Endothelial cell of umbilical vein (primary cell): Measurements from ENCODE around the gene SLC16A7. TPM values are rescaled to one million over a fixed set of nuclear protein-coding genes. Genes with fewer than 3 reads are reported as not detected.

Experiments used
- BruUV-seq: library from RNA; stranded (reverse); fragments of 400-500 nt; replicated peaks from 2 replicates; lab custom pipeline; 2021; lab: Mats Ljungman, UMichigan
- CTCF ChIA-PET: fragments of 300-600, 350-600 bp; sonication (Branson Sonifier 250); formaldehyde crosslinking; loops from one replicate; lab custom pipeline; 2021; ENCODE audit warnings: antibody characterized with exemption, inconsistent platforms; lab: Charles Lee
- POLR2A ChIA-PET: fragments of 300-600, 350-600 bp; sonication (Branson Sonifier 250); formaldehyde crosslinking; loops from one replicate; lab custom pipeline; 2021; ENCODE audit warnings: antibody characterized with exemption, inconsistent platforms; lab: Charles Lee
- DNase-seq: peaks from one replicate; pipeline ENCODE4 v3.0.0-alpha.2; 2011; ENCODE audit warnings: low read depth, low spot score
- FAIRE-seq: peaks from 2 replicates; lab custom pipeline; 2011; peaks lifted over from hg19 to GRCh38; lab: Jason Lieb, UNC
- H2AFZ ChIP-seq: 2 replicates; pipeline ENCODE4 v1.6.0; 2012; ENCODE audit warnings: low read depth, low read length, control low read depth, inconsistent platforms
- H3K27ac ChIP-seq: 2 replicates; pipeline ENCODE4 v1.5.1; 2011; ENCODE audit warnings: low read depth, mild to moderate bottlenecking, control low read depth, low read length, moderate library complexity; ENCODE audit not compliant: insufficient read depth
- H3K27me3 ChIP-seq, 2 experiments: 2 replicates each; pipeline versions ENCODE4 v1.6.0 to v1.6.1; 2011; ENCODE audit warnings: low read length in 2 of 2, mixed read lengths in 1 of 2; ENCODE audit not compliant: control insufficient read depth in 2 of 2, insufficient read depth in 2 of 2
- H3K36me3 ChIP-seq, 2 experiments: 2 replicates in 1 of 2; 3 replicates in 1 of 2; pipeline ENCODE4 v1.5.1; 2011; ENCODE audit warnings: low read length in 2 of 2, mild to moderate bottlenecking in 1 of 2, moderate library complexity in 1 of 2; ENCODE audit not compliant: control insufficient read depth in 2 of 2, insufficient read depth in 2 of 2; ENCODE audit errors: extremely low read depth in 1 of 2
- H3K4me1 ChIP-seq: 3 replicates; pipeline ENCODE4 v1.5.1; 2011; ENCODE audit warnings: mild to moderate bottlenecking, low read length; ENCODE audit not compliant: control insufficient read depth, insufficient read depth; ENCODE audit errors: extremely low read depth
- H3K4me2 ChIP-seq: 2 replicates; pipeline ENCODE4 v1.6.1; 2011; ENCODE audit warnings: low read length, control low read depth, mixed read lengths; ENCODE audit not compliant: insufficient read depth
- H3K4me3 ChIP-seq, 3 experiments: fragments of 200-600 bp in 1 of 3; sonication (generic), shearing (Covaris generic) in 1 of 3; replicated peaks in 1 of 3; 2 replicates each; pipeline ENCODE4 v1.5.1; 2011 to 2016; ENCODE audit warnings: control low read depth in 3 of 3, low read length in 3 of 3, mild to moderate bottlenecking in 2 of 3, inconsistent platforms in 1 of 3, low read depth in 1 of 3, moderate library complexity in 1 of 3; ENCODE audit not compliant: insufficient read depth in 1 of 3
- H3K79me2 ChIP-seq: 2 replicates; pipeline ENCODE4 v1.6.0; 2012; ENCODE audit warnings: low read length, inconsistent platforms; ENCODE audit not compliant: control insufficient read depth, insufficient read depth
- H3K9ac ChIP-seq: replicated peaks from 2 replicates; pipeline ENCODE3; 2011; ENCODE audit warnings: low read length, control low read depth; ENCODE audit not compliant: insufficient read depth; ENCODE audit errors: extremely low read depth
- H3K9me1 ChIP-seq: replicated peaks from 3 replicates; pipeline ENCODE4 v1.6.0; 2011; ENCODE audit warnings: mild to moderate bottlenecking, low read length; ENCODE audit not compliant: control insufficient read depth, insufficient read depth; ENCODE audit errors: extremely low read depth
- H3K9me3 ChIP-seq: replicated peaks from 2 replicates; pipeline ENCODE4 v1.5.1; 2012; ENCODE audit warnings: low read length, inconsistent platforms; ENCODE audit not compliant: control insufficient read depth, insufficient read depth
- H4K20me1 ChIP-seq: replicated peaks from 2 replicates; pipeline ENCODE3; 2011; ENCODE audit warnings: mild to moderate bottlenecking, low read length; ENCODE audit not compliant: control insufficient read depth, insufficient read depth; ENCODE audit errors: extremely low read depth
- CTCF ChIP-seq, 2 donors: IDR thresholded peaks; 1 replicate in 1 of 2; 2 replicates in 1 of 2; pipeline ENCODE4 v1.5.1; 2011; ENCODE audit warnings: low read length in 2 of 2, mild to moderate bottlenecking in 2 of 2, moderate library complexity in 2 of 2, control low read depth in 1 of 2, inconsistent platforms in 1 of 2, low read depth in 1 of 2; ENCODE audit not compliant: insufficient read depth in 1 of 2; ENCODE audit errors: extremely low read depth in 1 of 2
- EZH2 ChIP-seq: IDR thresholded peaks from 2 replicates; pipeline ENCODE4 v1.6.1; 2012; ENCODE audit warnings: borderline replicate concordance, low read depth, mild to moderate bottlenecking, moderate library complexity, low read length, inconsistent platforms; ENCODE audit not compliant: severe bottlenecking
- FOS ChIP-seq: IDR thresholded peaks from 2 replicates; pipeline ENCODE4 v1.6.1; 2011; ENCODE audit warnings: mild to moderate bottlenecking, low read length, moderate library complexity, borderline replicate concordance; ENCODE audit not compliant: insufficient read depth
- GATA2 ChIP-seq: IDR thresholded peaks from 2 replicates; pipeline ENCODE4 v1.7.0; 2011; ENCODE audit warnings: low read depth, mild to moderate bottlenecking, moderate library complexity, mixed read lengths, low read length; ENCODE audit not compliant: insufficient read length, insufficient read depth
- JUN ChIP-seq: IDR thresholded peaks from 2 replicates; pipeline ENCODE4 v1.6.1; 2011; ENCODE audit warnings: borderline replicate concordance, low read depth; ENCODE audit not compliant: insufficient read length, insufficient read depth
- MAX ChIP-seq: IDR thresholded peaks from 2 replicates; pipeline ENCODE4 v1.6.1; 2011; ENCODE audit not compliant: insufficient read depth, insufficient read length
- MYC ChIP-seq: IDR thresholded peaks from one replicate; pipeline ENCODE4 v1.6.1; 2011; ENCODE audit warnings: mild to moderate bottlenecking, low read depth, low read length
- POLR2A ChIP-seq: IDR thresholded peaks from 2 replicates; pipeline ENCODE4 v1.6.1; 2012; ENCODE audit warnings: low read depth, mild to moderate bottlenecking, control low read depth, low read length
- POLR2AphosphoS5 ChIP-seq: IDR thresholded peaks from 2 replicates; pipeline ENCODE4 v1.6.1; 2012; ENCODE audit warnings: low read depth, mild to moderate bottlenecking, control low read depth, low read length, moderate library complexity; ENCODE audit not compliant: insufficient read depth
- dilution Hi-C: fragments of 300-500 bp; cut with MboI; formaldehyde crosslinking; loops from one replicate; pipeline ENCODE4 v1.15.0; 2019; ENCODE audit warnings: low sequenced_read_pairs; ENCODE audit not compliant: extremely low pct_ligation_motif_present
- intact Hi-C: fragments of 100-400 bp; cut with micrococcal nuclease; formaldehyde crosslinking; loops from one replicate; pipeline ENCODE4 v1.10.0; 2022
- polyA plus RNA-seq, 4 experiments: library from polyadenylated mRNA; depleted of rRNA in 3 of 4; stranded (reverse) in 3 of 4; unstranded in 1 of 4; fragments of >200 nt; gene quantifications; 2 replicates each; pipeline versions ENCODE4 v1.2.1 to v1.2.3, GENCODE V29; 2011 to 2012; ENCODE audit warnings: missing spikeins in 1 of 4
- total RNA-seq: library from RNA; stranded (reverse); gene quantifications from 2 replicates; pipeline ENCODE4 v1.2.3, GENCODE V29; 2021

Gene SLC16A7
- total and polyA plus RNA-seq, 2 donors (not counting 3 experiments of a cell fraction or from before 2014, with no cell fraction given), result 2.9 to 8.9 TPM

- CTCF ChIA-PET, result no interaction called here
- no peak for FAIRE-seq
- TF ChIP-seq POLR2AphosphoS5 (no peak), CTCF (IDR thresholded peaks at IDR 0.05; ENCODE audit: extremely low read depth in 1 of 2, insufficient read depth in 1 of 2, low read depth in 1 of 2, low read length in 2 of 2) (no peak), FOS (no peak), POLR2A (no peak)
These were observed 137.4 kb downstream of the SLC16A7 start for GRCh38 chr12:59733200-59733599.

GRCh38 chr12:59734371-59734770, 138.5 kb downstream of the SLC16A7 start:
- TF ChIP-seq GATA2 (no peak), CTCF (IDR thresholded peaks at IDR 0.05; ENCODE audit: extremely low read depth in 1 of 2, insufficient read depth in 1 of 2, low read depth in 1 of 2, low read length in 2 of 2) (no peak), FOS (no peak), POLR2AphosphoS5 (no peak), EZH2 (no peak), MAX (no peak), MYC (no peak), JUN (no peak)

More at GRCh38 chr12:59733200-59733599, 137.4 kb downstream of the SLC16A7 start:
- H2AFZ ChIP-seq, result no peak overlapping the region
- no peak for DNase-seq
- no peak overlapping the region for H3K4me3 ChIP-seq
- no peak overlapping the region for H3K4me2 ChIP-seq
- no peak overlapping the region for H3K27ac ChIP-seq
- no peak overlapping the region for H3K9ac ChIP-seq
- no peaks in the 10 kb centered on the region for H3K9me1 ChIP-seq
- BruUV-seq, result no TSS peak
- POLR2A ChIA-PET, result no interaction called here
- dilution Hi-C loops, result no loop called here
- no peaks in the 10 kb centered on the region for H3K27me3 ChIP-seq
- H3K36me3 ChIP-seq, result no peaks in the 10 kb centered on the region
- H3K79me2 ChIP-seq, result no peaks in the 10 kb centered on the region
- intact Hi-C loops, result no loop called here
- H4K20me1 ChIP-seq, result no peaks in the 10 kb centered on the region
- no peaks in the 10 kb centered on the region for H3K9me3 ChIP-seq
- peaks cover 7% of the 10 kb centered on the region for H3K4me1 ChIP-seq

More at GRCh38 chr12:59734371-59734770, 138.5 kb downstream of the SLC16A7 start:
- no TSS peak for BruUV-seq
- H3K27ac ChIP-seq, result no peak overlapping the region
- H3K9ac ChIP-seq, result no peak overlapping the region
- no peaks in the 10 kb centered on the region for H3K9me1 ChIP-seq
- dilution Hi-C loops (no loop called here), intact Hi-C loops (no loop called here)
- H3K36me3 ChIP-seq, result no peaks in the 10 kb centered on the region
- ChIA-PET POLR2A (no interaction called here), CTCF (no interaction called here)
- no peak for FAIRE-seq
- H3K27me3 ChIP-seq, result no peaks in the 10 kb centered on the region
- no peaks in the 10 kb centered on the region for H3K9me3 ChIP-seq
- no peak for DNase-seq
- H3K4me3 ChIP-seq, result no peak overlapping the region
- no peak overlapping the region for H2AFZ ChIP-seq
- H3K4me1 ChIP-seq, result peaks cover 7% of the 10 kb centered on the region
- H3K4me2 ChIP-seq, result no peak overlapping the region
- H4K20me1 ChIP-seq, result no peaks in the 10 kb centered on the region
- H3K79me2 ChIP-seq, result no peaks in the 10 kb centered on the region
